ENCODE data around the gene NR6A1.

The NR6A1 gene

GRCh38 chr9:124814164-124814535, 43.0 kb upstream of the NR6A1 start:
- Histone ChIP-seq H3K4me3 (ENCODE audit: low read depth, low read length) (no peak overlapping the region), H3K4me1 (ENCODE audit: control insufficient read depth, insufficient read depth, low read length) (0 out of 2 replicates have a peak, but pooled peaks cover 3% of the 10 kb centered on the region), H3K9me3 (ENCODE audit: control insufficient read depth, insufficient read depth, low read depth, low read length) (no peaks in the 10 kb centered on the region), H3K27ac (ENCODE audit: extremely low read depth, low read depth, low read length) (no peak overlapping the region), H3K36me3 (ENCODE audit: control insufficient read depth in 2 of 2, insufficient read depth in 1 of 2, low read length in 2 of 2) (no peaks in the 10 kb centered on the region)
- TF ChIP-seq ZNF449 (tag by site-specific recombination; IDR thresholded peaks at IDR 0.05) (peak; percentile 70), ZNF791 (tag by site-specific recombination; IDR thresholded peaks at IDR 0.05) (no peak)
- CTCF ChIA-PET = interaction anchor here (0.6 to 10.0 kb wide), 5 partner anchors 21 to 40 kb away, joined by 3 to 97 read pairs (median 10); partner anchors contain the start of genes NR6A1, OLFML2A and WDR38
- POLR2A ChIA-PET = interaction anchor here (0.8 to 3.2 kb wide), 2 partner anchors 21 to 48 kb away, joined by 3 to 13 read pairs; no protein-coding TSS in a partner anchor

GRCh38 chr9:124813501-124814163, 42.5 kb upstream of the NR6A1 start:
- no peak for TF ChIP-seq ZNF223 (tag by site-specific recombination; IDR thresholded peaks at IDR 0.05)
- no peak for TF ChIP-seq ZNF18 (tag by site-specific recombination; IDR thresholded peaks at IDR 0.05)
- no peak for TF ChIP-seq ZBTB17 (tag by site-specific recombination; IDR thresholded peaks at IDR 0.05)
- TF ChIP-seq ZNF211 (tag by site-specific recombination; IDR thresholded peaks at IDR 0.05; ENCODE audit: low read depth) = no peak
- TF ChIP-seq GLIS1 (tag by site-specific recombination; IDR thresholded peaks at IDR 0.05) = no peak
- TF ChIP-seq KLF9 (tag by site-specific recombination; IDR thresholded peaks at IDR 0.05; ENCODE audit: low read depth) = no peak
- no peak for TF ChIP-seq ZNF174 (tag by site-specific recombination; IDR thresholded peaks at IDR 0.05)
- no peak for TF ChIP-seq PRDM4 (tag by site-specific recombination; IDR thresholded peaks at IDR 0.05)
- TF ChIP-seq ZBTB49 (tag by site-specific recombination; IDR thresholded peaks at IDR 0.05; ENCODE audit: low read depth) = no peak
- TF ChIP-seq ZNF561 (tag by site-specific recombination; IDR thresholded peaks at IDR 0.05; ENCODE audit: borderline replicate concordance) = no peak
- no peak for TF ChIP-seq ZNF677 (tag by site-specific recombination; IDR thresholded peaks at IDR 0.05)
- no peak for TF ChIP-seq ZNF433 (tag by site-specific recombination; IDR thresholded peaks at IDR 0.05; ENCODE audit: low read depth)
- no peak for TF ChIP-seq KLF17 (tag by site-specific recombination; IDR thresholded peaks at IDR 0.05)
- no peak for TF ChIP-seq ZNF548 (tag by site-specific recombination; IDR thresholded peaks at IDR 0.05)
- no peak for TF ChIP-seq ZNF473 (tag by site-specific recombination; IDR thresholded peaks at IDR 0.05)
- no peak for TF ChIP-seq RBAK (tag by site-specific recombination; IDR thresholded peaks at IDR 0.05)
- no peak for TF ChIP-seq ZNF530 (tag by site-specific recombination; IDR thresholded peaks at IDR 0.05; ENCODE audit: low read depth)
- no peak for TF ChIP-seq ZNF654 (tag by site-specific recombination; IDR thresholded peaks at IDR 0.05; ENCODE audit: low read depth)
- ChIA-PET CTCF (interaction anchor here (0.6 to 10.0 kb wide), 5 partner anchors 10 to 40 kb away, joined by 3 to 97 read pairs (median 10); partner anchors contain the start of genes NR6A1, OLFML2A and WDR38), POLR2A (interaction anchor here (0.6 to 3.2 kb wide), 4 partner anchors 10 to 49 kb away, joined by 3 to 13 read pairs (median 6); no protein-coding TSS in a partner anchor)
- H3K4me1 ChIP-seq (ENCODE audit: control insufficient read depth, insufficient read depth, low read length) = 0 out of 2 replicates have a peak, but pooled peaks cover 3% of the 10 kb centered on the region
- H3K9me3 ChIP-seq (ENCODE audit: control insufficient read depth, insufficient read depth, low read depth, low read length) = no peaks in the 10 kb centered on the region
- H3K4me3 ChIP-seq (ENCODE audit: low read depth, low read length) = no peak overlapping the region
- no peaks in the 10 kb centered on the region for H3K36me3 ChIP-seq (ENCODE audit: control insufficient read depth in 2 of 2, insufficient read depth in 1 of 2, low read length in 2 of 2)
- no peak overlapping the region for H3K27ac ChIP-seq (ENCODE audit: extremely low read depth, low read depth, low read length)

All from HEK293 (cell line).